Body of pancreas (tissue), 4 donors: ENCODE results near the gene LENG1.

Source experiments
- CTCF ChIP-seq, 7 experiments: fragments of 450-650 bp in 4 of 7; fragments of 200-600 bp in 3 of 7; sonication (generic) in 3 of 7; IDR thresholded peaks; one replicate each; pipeline ENCODE4 v1.5.1; 2016 to 2019; ENCODE audit warnings: antibody characterized with exemption in 7 of 7
- POLR2A ChIP-seq, 3 donors: fragments of 450-650 bp; IDR thresholded peaks; one replicate each; pipeline ENCODE4 v1.6.1; 2016; ENCODE audit warnings: antibody characterized with exemption in 3 of 3, mild to moderate bottlenecking in 2 of 3

GRCh38 chr19:54160854-54161253 is 1.3 kb upstream of the LENG1 start:
- no peak for TF ChIP-seq CTCF (IDR thresholded peaks at IDR 0.05)
- TF ChIP-seq POLR2A (IDR thresholded peaks at IDR 0.05): no peak
